ENCODE data around the gene MAST1.

Gene MAST1

DNA sequence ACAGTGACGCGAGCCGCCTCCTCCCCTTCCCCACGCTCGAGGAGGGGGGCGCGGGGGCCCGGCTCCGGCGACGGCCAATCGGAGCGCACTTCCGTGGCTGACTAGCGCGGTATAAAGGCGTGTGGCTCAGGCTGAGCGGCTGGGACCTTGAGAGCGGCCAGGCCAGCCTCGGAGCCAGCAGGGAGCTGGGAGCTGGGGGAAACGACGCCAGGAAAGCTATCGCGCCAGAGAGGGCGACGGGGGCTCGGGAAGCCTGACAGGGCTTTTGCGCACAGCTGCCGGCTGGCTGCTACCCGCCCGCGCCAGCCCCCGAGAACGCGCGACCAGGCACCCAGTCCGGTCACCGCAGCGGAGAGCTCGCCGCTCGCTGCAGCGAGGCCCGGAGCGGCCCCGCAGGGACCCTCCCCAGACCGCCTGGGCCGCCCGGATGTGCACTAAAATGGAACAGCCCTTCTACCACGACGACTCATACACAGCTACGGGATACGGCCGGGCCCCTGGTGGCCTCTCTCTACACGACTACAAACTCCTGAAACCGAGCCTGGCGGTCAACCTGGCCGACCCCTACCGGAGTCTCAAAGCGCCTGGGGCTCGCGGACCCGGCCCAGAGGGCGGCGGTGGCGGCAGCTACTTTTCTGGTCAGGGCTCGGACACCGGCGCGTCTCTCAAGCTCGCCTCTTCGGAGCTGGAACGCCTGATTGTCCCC, 46.8 kb upstream of the MAST1 start, which contains the start of gene JUNB:
TSS of gene JUNB (plus strand) at position 142 of the 706 bp plus-strand sequence. CDS start at position 428, 286 bp downstream.
- in situ Hi-C loops (cut with HindIII; ENCODE audit: low sequenced_read_pairs), result no loop called here
- TF ChIP-seq, protein P1, sequence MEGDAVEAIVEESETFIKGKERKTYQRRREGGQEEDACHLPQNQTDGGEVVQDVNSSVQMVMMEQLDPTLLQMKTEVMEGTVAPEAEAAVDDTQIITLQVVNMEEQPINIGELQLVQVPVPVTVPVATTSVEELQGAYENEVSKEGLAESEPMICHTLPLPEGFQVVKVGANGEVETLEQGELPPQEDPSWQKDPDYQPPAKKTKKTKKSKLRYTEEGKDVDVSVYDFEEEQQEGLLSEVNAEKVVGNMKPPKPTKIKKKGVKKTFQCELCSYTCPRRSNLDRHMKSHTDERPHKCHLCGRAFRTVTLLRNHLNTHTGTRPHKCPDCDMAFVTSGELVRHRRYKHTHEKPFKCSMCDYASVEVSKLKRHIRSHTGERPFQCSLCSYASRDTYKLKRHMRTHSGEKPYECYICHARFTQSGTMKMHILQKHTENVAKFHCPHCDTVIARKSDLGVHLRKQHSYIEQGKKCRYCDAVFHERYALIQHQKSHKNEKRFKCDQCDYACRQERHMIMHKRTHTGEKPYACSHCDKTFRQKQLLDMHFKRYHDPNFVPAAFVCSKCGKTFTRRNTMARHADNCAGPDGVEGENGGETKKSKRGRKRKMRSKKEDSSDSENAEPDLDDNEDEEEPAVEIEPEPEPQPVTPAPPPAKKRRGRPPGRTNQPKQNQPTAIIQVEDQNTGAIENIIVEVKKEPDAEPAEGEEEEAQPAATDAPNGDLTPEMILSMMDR (IDR thresholded peaks at IDR 0.05; ENCODE audit: low read depth, low read length), result no peak
- DNase-seq (ENCODE audit: low read depth, low spot score), result peak; percentile 98
- peak within 1 kb of the TSS; percentile 99 for H3K4me3 ChIP-seq (ENCODE audit: low read depth, low read length)

DNA sequence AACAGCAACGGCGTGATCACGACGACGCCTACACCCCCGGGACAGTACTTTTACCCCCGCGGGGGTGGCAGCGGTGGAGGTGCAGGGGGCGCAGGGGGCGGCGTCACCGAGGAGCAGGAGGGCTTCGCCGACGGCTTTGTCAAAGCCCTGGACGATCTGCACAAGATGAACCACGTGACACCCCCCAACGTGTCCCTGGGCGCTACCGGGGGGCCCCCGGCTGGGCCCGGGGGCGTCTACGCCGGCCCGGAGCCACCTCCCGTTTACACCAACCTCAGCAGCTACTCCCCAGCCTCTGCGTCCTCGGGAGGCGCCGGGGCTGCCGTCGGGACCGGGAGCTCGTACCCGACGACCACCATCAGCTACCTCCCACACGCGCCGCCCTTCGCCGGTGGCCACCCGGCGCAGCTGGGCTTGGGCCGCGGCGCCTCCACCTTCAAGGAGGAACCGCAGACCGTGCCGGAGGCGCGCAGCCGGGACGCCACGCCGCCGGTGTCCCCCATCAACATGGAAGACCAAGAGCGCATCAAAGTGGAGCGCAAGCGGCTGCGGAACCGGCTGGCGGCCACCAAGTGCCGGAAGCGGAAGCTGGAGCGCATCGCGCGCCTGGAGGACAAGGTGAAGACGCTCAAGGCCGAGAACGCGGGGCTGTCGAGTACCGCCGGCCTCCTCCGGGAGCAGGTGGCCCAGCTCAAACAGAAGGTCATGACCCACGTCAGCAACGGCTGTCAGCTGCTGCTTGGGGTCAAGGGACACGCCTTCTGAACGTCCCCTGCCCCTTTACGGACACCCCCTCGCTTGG, 46.1 kb upstream of the MAST1 start:
- peak overlapping the region; percentile 99 for H3K4me3 ChIP-seq (ENCODE audit: low read depth, low read length)
- TF ChIP-seq, protein P1 (IDR thresholded peaks at IDR 0.05; ENCODE audit: low read depth, low read length), result no peak
- in situ Hi-C loops (cut with HindIII; ENCODE audit: low sequenced_read_pairs), result no loop called here
- DNase-seq (ENCODE audit: low read depth, low spot score), result peak; percentile 45

DNA sequence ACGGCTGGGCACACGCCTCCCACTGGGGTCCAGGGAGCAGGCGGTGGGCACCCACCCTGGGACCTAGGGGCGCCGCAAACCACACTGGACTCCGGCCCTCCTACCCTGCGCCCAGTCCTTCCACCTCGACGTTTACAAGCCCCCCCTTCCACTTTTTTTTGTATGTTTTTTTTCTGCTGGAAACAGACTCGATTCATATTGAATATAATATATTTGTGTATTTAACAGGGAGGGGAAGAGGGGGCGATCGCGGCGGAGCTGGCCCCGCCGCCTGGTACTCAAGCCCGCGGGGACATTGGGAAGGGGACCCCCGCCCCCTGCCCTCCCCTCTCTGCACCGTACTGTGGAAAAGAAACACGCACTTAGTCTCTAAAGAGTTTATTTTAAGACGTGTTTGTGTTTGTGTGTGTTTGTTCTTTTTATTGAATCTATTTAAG, 45.4 kb upstream of the MAST1 start:
- peak overlapping the region; percentile 99 for H3K4me3 ChIP-seq (ENCODE audit: low read depth, low read length)
- TF ChIP-seq, protein P1 (IDR thresholded peaks at IDR 0.05; ENCODE audit: low read depth, low read length), result no peak
- in situ Hi-C loops (cut with HindIII; ENCODE audit: low sequenced_read_pairs), result no loop called here
- no peak for DNase-seq (ENCODE audit: low read depth, low spot score)

DNA sequence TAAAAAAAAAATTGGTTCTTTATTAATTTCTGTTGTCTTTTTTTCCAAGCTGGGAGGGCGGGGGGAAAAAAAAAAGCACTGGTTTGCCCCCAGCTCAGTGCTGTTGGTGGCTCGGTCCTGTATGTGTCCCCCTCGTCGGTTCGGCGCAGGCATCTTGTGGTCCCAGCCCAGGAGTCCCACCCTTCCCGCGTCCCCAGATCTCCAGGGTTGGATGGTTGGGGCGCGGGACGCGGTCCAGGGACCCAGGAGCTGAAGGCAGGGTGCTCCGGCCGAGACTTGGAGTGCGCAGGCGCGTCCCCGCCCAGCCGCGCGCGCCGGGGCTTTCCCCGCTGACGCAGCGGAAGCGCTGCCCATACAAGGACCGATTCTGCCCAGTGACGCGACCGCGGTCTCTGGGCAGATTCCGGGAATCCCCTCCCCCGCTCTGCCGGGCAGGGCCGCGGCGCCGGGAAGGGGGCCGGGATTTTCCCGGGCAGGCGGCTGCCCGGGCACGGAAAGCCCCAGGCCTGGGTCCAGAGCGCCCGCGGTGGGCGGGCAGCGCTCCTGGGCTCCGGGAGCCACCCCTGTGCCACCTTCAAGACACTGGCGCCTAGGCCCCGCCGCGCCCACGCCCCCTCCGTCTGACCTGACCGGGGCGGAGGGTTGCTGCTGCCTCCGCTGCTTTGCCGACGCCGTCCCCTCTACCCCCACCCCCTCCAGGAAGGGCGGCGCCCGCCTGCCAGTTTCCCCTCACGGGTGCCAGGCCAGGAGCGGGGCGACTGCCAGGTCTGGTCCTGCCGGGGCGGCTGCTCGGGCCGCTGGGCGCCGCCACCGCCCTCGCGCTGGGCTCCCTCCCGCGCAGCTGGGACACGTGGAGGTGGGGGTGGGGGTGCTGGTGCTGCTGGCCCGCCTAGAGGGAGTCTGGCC, 44.8 kb upstream of the MAST1 start:
- peak; percentile 96 for DNase-seq (ENCODE audit: low read depth, low spot score)
- TF ChIP-seq, protein P1 (IDR thresholded peaks at IDR 0.05; ENCODE audit: low read depth, low read length), result no peak
- peak overlapping the region; percentile 99 for H3K4me3 ChIP-seq (ENCODE audit: low read depth, low read length)
- in situ Hi-C loops (cut with HindIII; ENCODE audit: low sequenced_read_pairs), result no loop called here

DNA sequence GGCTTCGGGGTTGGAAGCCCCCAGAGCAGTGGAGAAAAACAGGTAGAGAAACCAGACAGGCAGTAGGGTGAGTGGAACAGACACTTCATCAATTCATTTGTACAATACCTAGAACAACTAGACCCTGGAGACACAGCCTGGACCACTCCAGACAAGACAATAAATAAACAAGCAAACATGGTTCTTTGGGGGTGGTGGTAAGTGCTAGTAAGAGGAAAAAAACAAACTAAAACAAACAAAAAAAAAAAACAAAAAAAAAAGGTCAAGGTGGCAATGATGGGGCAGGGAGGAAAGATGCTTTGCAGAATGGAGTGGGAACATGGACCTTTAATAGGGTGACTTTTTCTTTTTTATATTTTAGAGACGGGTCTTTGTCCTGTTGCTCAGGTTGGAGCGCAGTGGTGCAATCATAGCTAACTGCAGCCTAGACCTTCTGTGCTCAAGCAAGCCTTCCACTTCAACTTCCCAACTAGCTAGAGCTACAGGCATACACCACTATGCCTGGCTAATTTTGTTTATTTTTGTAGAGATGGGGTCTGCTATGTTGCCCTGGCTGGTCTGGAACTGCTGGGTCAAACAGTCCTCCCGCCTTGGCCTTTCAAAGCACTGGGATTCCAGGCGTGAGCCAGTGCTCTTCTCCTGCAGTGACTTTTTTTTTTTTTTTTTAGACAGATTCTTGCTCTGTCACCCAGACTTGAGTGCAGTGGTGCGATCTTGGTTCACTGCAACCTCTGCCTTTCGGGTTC, 43.9 kb upstream of the MAST1 start:
- H3K4me3 ChIP-seq (ENCODE audit: low read depth, low read length), result peak overlapping the region; percentile 99
- in situ Hi-C loops (cut with HindIII; ENCODE audit: low sequenced_read_pairs), result no loop called here
- peak; percentile 64 for DNase-seq (ENCODE audit: low read depth, low spot score)
- TF ChIP-seq, protein P1 (IDR thresholded peaks at IDR 0.05; ENCODE audit: low read depth, low read length), result no peak
